ENCODE results near the gene PLXNA3.

PLXNA3 gene

GRCh38 chrX:154471839-154472684, 14.0 kb downstream of the PLXNA3 start:
- Histone ChIP-seq H3K4me3 (ENCODE audit: low read depth, low read length) (no peak overlapping the region), H3K27me3 (ENCODE audit: insufficient read depth, low read depth, severe bottlenecking) (peaks cover 17% of the 10 kb centered on the region), H3K36me3 (peaks cover 58% of the 10 kb centered on the region), H3K27ac (no peak overlapping the region), H3K9me3 (ENCODE audit: severe bottlenecking) (no peaks in the 10 kb centered on the region)
- TF ChIP-seq CTCF (IDR thresholded peaks at IDR 0.05; ENCODE audit: low read depth, low read length) = no peak
- DNase-seq = peak; percentile 16

- Histone ChIP-seq H3K27ac (no peak overlapping the region), H3K36me3 (peaks cover 52% of the 10 kb centered on the region), H3K9me3 (ENCODE audit: severe bottlenecking) (no peaks in the 10 kb centered on the region), H3K27me3 (ENCODE audit: insufficient read depth, low read depth, severe bottlenecking) (peaks cover 20% of the 10 kb centered on the region), H3K4me3 (ENCODE audit: low read depth, low read length) (no peak overlapping the region)
- DNase-seq = no peak
- no peak for TF ChIP-seq CTCF (IDR thresholded peaks at IDR 0.05; ENCODE audit: low read depth, low read length)
Measured at GRCh38 chrX:154472685-154473632, 14.9 kb downstream of the PLXNA3 start.

- H3K9me3 ChIP-seq (ENCODE audit: severe bottlenecking) = no peaks in the 10 kb centered on the region
- H3K27me3 ChIP-seq (ENCODE audit: insufficient read depth, low read depth, severe bottlenecking) = peaks cover 17% of the 10 kb centered on the region
- no peak overlapping the region for H3K27ac ChIP-seq
- H3K36me3 ChIP-seq = peaks cover 45% of the 10 kb centered on the region
- no peak for TF ChIP-seq CTCF (IDR thresholded peaks at IDR 0.05; ENCODE audit: low read depth, low read length)
- DNase-seq = peak; percentile 7
- H3K4me3 ChIP-seq (ENCODE audit: low read depth, low read length) = no peak overlapping the region
Measured at GRCh38 chrX:154473683-154474082, 15.6 kb downstream of the PLXNA3 start.

- Histone ChIP-seq H3K27me3 (ENCODE audit: insufficient read depth, low read depth, severe bottlenecking) (peaks cover 8% of the 10 kb centered on the region), H3K9me3 (ENCODE audit: severe bottlenecking) (peaks cover 8% of the 10 kb centered on the region), H3K4me3 (ENCODE audit: low read depth, low read length) (no peak overlapping the region), H3K27ac (no peak overlapping the region), H3K36me3 (peaks cover 13% of the 10 kb centered on the region)
- DNase-seq = peak; percentile 11
- no peak for TF ChIP-seq CTCF (IDR thresholded peaks at IDR 0.05; ENCODE audit: low read depth, low read length)
Measured at GRCh38 chrX:154476821-154477220, 18.7 kb downstream of the PLXNA3 start.

GRCh38 chrX:154477891-154478477, 19.9 kb downstream of the PLXNA3 start:
- no peak for TF ChIP-seq CTCF (IDR thresholded peaks at IDR 0.05; ENCODE audit: low read depth, low read length)
- Histone ChIP-seq H3K27me3 (ENCODE audit: insufficient read depth, low read depth, severe bottlenecking) (peaks cover 7% of the 10 kb centered on the region), H3K36me3 (peaks cover 12% of the 10 kb centered on the region), H3K27ac (peak overlapping the region; percentile 44), H3K4me3 (ENCODE audit: low read depth, low read length) (peak overlapping the region; percentile 39), H3K9me3 (ENCODE audit: severe bottlenecking) (peaks cover 8% of the 10 kb centered on the region)
- DNase-seq = no peak

Data from WERI-Rb-1 (cell line).